Astrocyte (in vitro differentiated cells and primary cell): ENCODE data around the gene PMAIP1. TPM values are rescaled to one million over a fixed set of nuclear protein-coding genes. Genes with fewer than 3 reads are reported as not detected.

Source experiments
- DNase-seq: peaks from one replicate; pipeline ENCODE4 v3.0.0-alpha.2; 2010; ENCODE audit warnings: low read depth
- FAIRE-seq: peaks from 2 replicates; lab custom pipeline; 2011; peaks lifted over from hg19 to GRCh38; lab: Jason Lieb, UNC
- H2AFZ ChIP-seq: 2 replicates; pipeline ENCODE4 v1.6.0; 2012; ENCODE audit warnings: low read depth, low read length, inconsistent platforms
- H3K27ac ChIP-seq: 2 replicates; pipeline ENCODE4 v1.5.1; 2011; ENCODE audit warnings: low read depth, low read length, inconsistent platforms
- H3K27me3 ChIP-seq: 2 replicates; pipeline ENCODE4 v1.6.0; 2011; ENCODE audit warnings: low read length, inconsistent platforms; ENCODE audit not compliant: insufficient read depth
- H3K36me3 ChIP-seq: 2 replicates; pipeline ENCODE4 v1.5.1; 2011; ENCODE audit warnings: low read length, inconsistent platforms; ENCODE audit not compliant: insufficient read depth
- H3K4me1 ChIP-seq: 2 replicates; pipeline ENCODE4 v1.5.1; 2011; ENCODE audit warnings: low read length, inconsistent platforms; ENCODE audit not compliant: insufficient read depth
- H3K4me2 ChIP-seq: 2 replicates; pipeline ENCODE4 v1.6.0; 2012; ENCODE audit warnings: low read length, inconsistent platforms
- H3K4me3 ChIP-seq: 2 replicates; pipeline ENCODE4 v1.5.1; 2011; ENCODE audit warnings: low read depth, mild to moderate bottlenecking, low read length, inconsistent platforms; ENCODE audit not compliant: insufficient read depth
- H3K79me2 ChIP-seq: 2 replicates; pipeline ENCODE4 v1.6.0; 2012; ENCODE audit warnings: mild to moderate bottlenecking, low read length, inconsistent platforms; ENCODE audit not compliant: insufficient read depth
- H3K9ac ChIP-seq: 2 replicates; pipeline ENCODE4 v1.6.0; 2012; ENCODE audit warnings: mild to moderate bottlenecking, low read length, inconsistent platforms
- H3K9me3 ChIP-seq: 2 replicates; pipeline ENCODE4 v1.5.1; 2012; ENCODE audit warnings: low read depth, mild to moderate bottlenecking, low read length, inconsistent platforms; ENCODE audit not compliant: insufficient read depth
- H4K20me1 ChIP-seq: 2 replicates; pipeline ENCODE4 v1.6.0; 2012; ENCODE audit warnings: low read length, inconsistent platforms; ENCODE audit not compliant: insufficient read depth
- H3K27ac Mint-ChIP-seq: one replicate; pipeline ENCODE4 v1.8.0; 2021; ENCODE audit warnings: mild to moderate bottlenecking, mixed read lengths; ENCODE audit not compliant: unreplicated experiment
- H3K27me3 Mint-ChIP-seq: one replicate; pipeline ENCODE4 v1.8.0; 2021; ENCODE audit warnings: low read depth, mixed read lengths; ENCODE audit not compliant: unreplicated experiment
- H3K36me3 Mint-ChIP-seq: one replicate; pipeline ENCODE4 v1.8.0; 2021; ENCODE audit warnings: low read depth, mixed read lengths; ENCODE audit not compliant: unreplicated experiment
- H3K4me1 Mint-ChIP-seq: one replicate; pipeline ENCODE4 v1.8.0; 2021; ENCODE audit warnings: low read depth, mixed read lengths; ENCODE audit not compliant: unreplicated experiment
- H3K4me3 Mint-ChIP-seq: one replicate; pipeline ENCODE4 v1.8.0; 2021; ENCODE audit warnings: mild to moderate bottlenecking, moderate library complexity, mixed read lengths; ENCODE audit not compliant: unreplicated experiment
- H3K9me3 Mint-ChIP-seq: one replicate; pipeline ENCODE4 v1.8.0; 2021; ENCODE audit warnings: mild to moderate bottlenecking, mixed read lengths; ENCODE audit not compliant: unreplicated experiment
- EZH2 ChIP-seq: IDR thresholded peaks from 2 replicates; pipeline ENCODE4 v1.6.1; 2012; ENCODE audit warnings: mild to moderate bottlenecking, low read length, inconsistent platforms; ENCODE audit not compliant: insufficient read depth
- total RNA-seq: library from RNA; stranded (reverse); gene quantifications from 2 replicates; pipeline ENCODE4 v1.2.1, GENCODE V29; 2021
- TF ChIP-seq, protein P1 (sequence below): IDR thresholded peaks from 2 replicates; pipeline ENCODE4 v1.5.1; 2011; ENCODE audit warnings: low read depth, mild to moderate bottlenecking, inconsistent platforms, low read length, moderate library complexity; ENCODE audit not compliant: insufficient read depth

PMAIP1 gene
- total RNA-seq, 1 donor from 2014 or later: 98.1 TPM

DNA sequence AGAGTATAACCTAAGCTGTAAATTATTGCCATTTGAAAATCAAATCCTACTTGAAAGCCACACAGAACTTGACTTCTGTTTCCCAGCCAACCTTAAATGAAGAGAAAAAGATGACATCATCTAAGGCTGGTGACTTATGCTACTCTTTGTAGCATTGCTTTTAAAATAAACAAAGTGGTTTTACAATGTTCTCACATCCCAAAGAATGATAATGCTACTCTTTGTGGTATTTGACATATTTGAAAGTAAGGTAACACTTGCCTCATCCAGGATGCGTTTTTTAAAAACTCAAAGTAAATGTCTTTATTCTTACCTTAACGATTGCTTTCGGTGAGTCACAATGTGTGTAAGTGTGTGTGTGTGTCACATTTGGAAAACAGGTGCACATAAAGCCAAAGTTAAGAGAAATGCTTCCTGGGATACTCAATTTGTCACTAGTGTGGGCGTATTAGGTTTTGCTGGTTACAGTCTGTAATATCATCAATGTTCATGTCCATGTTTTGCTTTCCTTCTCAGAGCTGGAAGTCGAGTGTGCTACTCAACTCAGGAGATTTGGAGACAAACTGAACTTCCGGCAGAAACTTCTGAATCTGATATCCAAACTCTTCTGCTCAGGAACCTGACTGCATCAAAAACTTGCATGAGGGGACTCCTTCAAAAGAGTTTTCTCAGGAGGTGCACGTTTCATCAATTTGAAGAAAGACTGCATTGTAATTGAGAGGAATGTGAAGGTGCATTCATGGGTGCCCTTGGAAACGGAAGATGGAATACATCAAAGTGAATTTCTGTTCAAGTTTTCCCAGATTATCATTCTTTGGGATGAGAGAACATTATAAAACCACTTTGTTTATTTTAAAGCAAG, 2.6 kb downstream of the PMAIP1 start:
- Histone ChIP-seq H3K79me2 (peaks cover 44% of the 10 kb centered on the region), H3K4me3 (peak overlapping the region; percentile 94), H3K4me1 (peaks cover 32% of the 10 kb centered on the region), H3K4me2 (peak overlapping the region; percentile 98), H4K20me1 (peaks cover 26% of the 10 kb centered on the region), H3K9ac (peak overlapping the region; percentile 97), H3K36me3 (peaks cover 11% of the 10 kb centered on the region), H3K9me3 (no peaks in the 10 kb centered on the region), H2AFZ (no peak overlapping the region), H3K27ac (peak overlapping the region; percentile 92), H3K27me3 (no peaks in the 10 kb centered on the region)
- peak overlapping the region; percentile 94 for H3K4me3 Mint-ChIP-seq
- H3K36me3 Mint-ChIP-seq: peaks cover 22% of the 10 kb centered on the region
- DNase-seq (peak; percentile 94), FAIRE-seq (no peak)
- no peaks in the 10 kb centered on the region for H3K9me3 Mint-ChIP-seq
- no peaks in the 10 kb centered on the region for H3K27me3 Mint-ChIP-seq
- no peak for TF ChIP-seq EZH2
- TF ChIP-seq, protein P1, sequence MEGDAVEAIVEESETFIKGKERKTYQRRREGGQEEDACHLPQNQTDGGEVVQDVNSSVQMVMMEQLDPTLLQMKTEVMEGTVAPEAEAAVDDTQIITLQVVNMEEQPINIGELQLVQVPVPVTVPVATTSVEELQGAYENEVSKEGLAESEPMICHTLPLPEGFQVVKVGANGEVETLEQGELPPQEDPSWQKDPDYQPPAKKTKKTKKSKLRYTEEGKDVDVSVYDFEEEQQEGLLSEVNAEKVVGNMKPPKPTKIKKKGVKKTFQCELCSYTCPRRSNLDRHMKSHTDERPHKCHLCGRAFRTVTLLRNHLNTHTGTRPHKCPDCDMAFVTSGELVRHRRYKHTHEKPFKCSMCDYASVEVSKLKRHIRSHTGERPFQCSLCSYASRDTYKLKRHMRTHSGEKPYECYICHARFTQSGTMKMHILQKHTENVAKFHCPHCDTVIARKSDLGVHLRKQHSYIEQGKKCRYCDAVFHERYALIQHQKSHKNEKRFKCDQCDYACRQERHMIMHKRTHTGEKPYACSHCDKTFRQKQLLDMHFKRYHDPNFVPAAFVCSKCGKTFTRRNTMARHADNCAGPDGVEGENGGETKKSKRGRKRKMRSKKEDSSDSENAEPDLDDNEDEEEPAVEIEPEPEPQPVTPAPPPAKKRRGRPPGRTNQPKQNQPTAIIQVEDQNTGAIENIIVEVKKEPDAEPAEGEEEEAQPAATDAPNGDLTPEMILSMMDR: no peak
- H3K27ac Mint-ChIP-seq: peak overlapping the region; percentile 91
- peaks cover 33% of the 10 kb centered on the region for H3K4me1 Mint-ChIP-seq

GRCh38 chr18:59902993-59903610, 3.3 kb downstream of the PMAIP1 start:
- H3K4me3 ChIP-seq: peak overlapping the region; percentile 94
- peak overlapping the region; percentile 94 for H3K4me3 Mint-ChIP-seq
- no peaks in the 10 kb centered on the region for H3K27me3 Mint-ChIP-seq
- peaks cover 42% of the 10 kb centered on the region for H3K79me2 ChIP-seq
- peaks cover 11% of the 10 kb centered on the region for H3K36me3 ChIP-seq
- TF ChIP-seq, protein P1: no peak
- no peak for TF ChIP-seq EZH2
- peaks cover 29% of the 10 kb centered on the region for H3K4me1 ChIP-seq
- H3K9me3 ChIP-seq: no peaks in the 10 kb centered on the region
- peak overlapping the region; percentile 98 for H3K4me2 ChIP-seq
- H3K9me3 Mint-ChIP-seq: no peaks in the 10 kb centered on the region
- peaks cover 22% of the 10 kb centered on the region for H3K36me3 Mint-ChIP-seq
- no peak for FAIRE-seq
- peaks cover 33% of the 10 kb centered on the region for H3K4me1 Mint-ChIP-seq
- peak overlapping the region; percentile 38 for H3K27ac Mint-ChIP-seq
- H3K27ac ChIP-seq: no peak overlapping the region
- DNase-seq: no peak
- H3K27me3 ChIP-seq: no peaks in the 10 kb centered on the region
- peak overlapping the region; percentile 97 for H3K9ac ChIP-seq
- no peak overlapping the region for H2AFZ ChIP-seq
- peaks cover 26% of the 10 kb centered on the region for H4K20me1 ChIP-seq
